ENCODE data around the gene HSPB1.
"Not testable (repeated sequence)": the region's sequence is repeated elsewhere in the genome, so short reads cannot be mapped to it uniquely, and the experiment has no call there.

The HSPB1 gene

GRCh38 chr7:76310102-76310957 lies 7.9 kb downstream of the HSPB1 start:
- DNase-seq = no peak

GRCh38 chr7:76311838-76312237 lies 9.4 kb downstream of the HSPB1 start:
- DNase-seq = not testable (repeated sequence)

- DNase-seq = peak; percentile 90 to 94
These were observed 11.7 kb downstream of the HSPB1 start for GRCh38 chr7:76314042-76314721.

- DNase-seq = not testable (repeated sequence)
These were observed 12.3 kb downstream of the HSPB1 start for GRCh38 chr7:76314740-76315139.

- no peak for DNase-seq
These were observed 12.9 kb downstream of the HSPB1 start for GRCh38 chr7:76315364-76315763.

GRCh38 chr7:76316984-76317781 lies 14.7 kb downstream of the HSPB1 start:
- DNase-seq = no peak

- peak; percentile 98 to 99 for DNase-seq
These were observed 15.5 kb downstream of the HSPB1 start for GRCh38 chr7:76317782-76318487.

GRCh38 chr7:76318488-76319353 lies 16.2 kb downstream of the HSPB1 start:
- peak; percentile 47 to 65 for DNase-seq

GRCh38 chr7:76325092-76325491 lies 22.6 kb downstream of the HSPB1 start:
- no peak for DNase-seq

- no peak for DNase-seq
These were observed 23.3 kb downstream of the HSPB1 start for GRCh38 chr7:76325811-76326210.

- no peak for DNase-seq
These were observed 24.3 kb downstream of the HSPB1 start for GRCh38 chr7:76326646-76327233.

- DNase-seq = no peak
These were observed 25.1 kb downstream of the HSPB1 start for GRCh38 chr7:76327610-76328009.

- no peak for DNase-seq
These were observed 25.9 kb downstream of the HSPB1 start for GRCh38 chr7:76328389-76328788.

- no peak for DNase-seq
These were observed 27.0 kb downstream of the HSPB1 start for GRCh38 chr7:76329479-76329878.

GRCh38 chr7:76330261-76330660 lies 27.8 kb downstream of the HSPB1 start:
- DNase-seq = no peak

GRCh38 chr7:76330673-76331072 lies 28.2 kb downstream of the HSPB1 start:
- DNase-seq = no peak

- no peak for DNase-seq
These were observed 29.6 kb downstream of the HSPB1 start for GRCh38 chr7:76332078-76332477.

- no peak for DNase-seq
These were observed 31.1 kb downstream of the HSPB1 start for GRCh38 chr7:76333511-76334101.

- no peak for DNase-seq
These were observed 32.0 kb downstream of the HSPB1 start for GRCh38 chr7:76334320-76334967.

- DNase-seq = not testable (repeated sequence)
These were observed 32.9 kb downstream of the HSPB1 start for GRCh38 chr7:76335417-76335816.

All from NCI-H1930 (cell line).